GM10847 (cell line): ENCODE data around the gene SV2B.

ENCODE experiments used
- POLR2A ChIP-seq: IDR thresholded peaks from 2 replicates; pipeline ENCODE4 v1.6.1; 2011; ENCODE audit not compliant: insufficient read length; ENCODE audit errors: extremely low read depth

SV2B gene

GRCh38 chr15:91252322-91252721 lies 152.3 kb downstream of the SV2B start:
- no peak for TF ChIP-seq POLR2A

DNA sequence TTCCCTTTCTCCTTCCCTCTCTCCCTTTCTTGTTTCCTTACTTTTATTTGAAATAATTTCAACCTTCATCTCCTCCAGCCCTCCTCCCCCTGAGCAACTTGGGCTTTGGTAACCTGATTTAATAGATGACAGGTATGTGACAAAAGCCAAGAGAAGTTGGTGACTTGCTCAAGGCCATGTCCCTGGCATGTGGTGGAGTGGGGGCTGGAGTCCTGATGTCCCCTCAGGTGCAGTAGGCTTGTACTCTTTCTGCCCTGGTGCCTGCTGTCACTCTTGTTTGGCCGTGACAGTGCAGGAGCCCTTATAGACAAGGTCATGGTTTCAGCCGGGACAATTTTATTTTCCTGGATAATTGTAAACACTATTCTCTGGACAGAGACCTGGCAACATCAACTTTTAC lies 152.7 kb downstream of the SV2B start:
- TF ChIP-seq POLR2A: no peak

DNA sequence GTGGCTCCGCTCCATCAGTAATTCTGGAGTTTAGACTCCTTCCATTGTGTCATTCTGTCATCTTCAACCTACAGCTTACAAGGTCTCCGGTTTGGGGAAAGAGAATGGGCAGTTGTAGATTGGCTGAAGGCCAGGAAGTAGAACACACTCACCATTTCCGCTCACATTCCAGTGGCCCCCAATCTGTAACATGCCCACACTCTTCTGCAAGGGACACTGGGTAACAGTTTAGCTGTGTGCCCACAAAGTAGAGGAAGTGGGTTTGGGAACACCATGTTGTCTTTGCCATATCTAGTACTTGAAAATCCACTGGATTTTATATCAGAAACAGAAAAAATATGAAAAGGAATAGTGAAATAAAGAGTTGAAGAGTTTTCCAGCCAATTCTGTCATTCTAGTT lies 153.5 kb downstream of the SV2B start:
- TF ChIP-seq POLR2A: no peak

DNA sequence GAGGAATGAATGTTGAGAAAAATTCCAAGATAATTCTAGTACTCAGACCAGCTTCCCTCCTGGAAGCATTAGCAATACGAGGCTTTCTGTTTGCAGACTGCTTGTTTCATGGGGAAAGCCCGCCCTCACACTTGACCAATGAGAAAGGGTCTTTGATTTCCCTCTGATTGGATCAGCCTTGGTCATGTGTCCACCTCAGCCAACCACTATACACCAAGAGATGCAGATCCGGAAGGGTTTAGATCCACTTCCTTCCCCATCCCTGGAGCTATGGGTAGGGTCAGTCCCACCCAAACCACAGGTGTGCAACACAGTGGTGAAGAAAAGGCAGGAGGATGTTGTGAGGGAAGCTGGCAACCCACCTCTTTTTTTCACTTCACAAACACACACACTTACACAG lies 154.7 kb downstream of the SV2B start:
- TF ChIP-seq POLR2A: no peak

GRCh38 chr15:91255670-91256192 lies 155.7 kb downstream of the SV2B start:
- TF ChIP-seq POLR2A: no peak

DNA sequence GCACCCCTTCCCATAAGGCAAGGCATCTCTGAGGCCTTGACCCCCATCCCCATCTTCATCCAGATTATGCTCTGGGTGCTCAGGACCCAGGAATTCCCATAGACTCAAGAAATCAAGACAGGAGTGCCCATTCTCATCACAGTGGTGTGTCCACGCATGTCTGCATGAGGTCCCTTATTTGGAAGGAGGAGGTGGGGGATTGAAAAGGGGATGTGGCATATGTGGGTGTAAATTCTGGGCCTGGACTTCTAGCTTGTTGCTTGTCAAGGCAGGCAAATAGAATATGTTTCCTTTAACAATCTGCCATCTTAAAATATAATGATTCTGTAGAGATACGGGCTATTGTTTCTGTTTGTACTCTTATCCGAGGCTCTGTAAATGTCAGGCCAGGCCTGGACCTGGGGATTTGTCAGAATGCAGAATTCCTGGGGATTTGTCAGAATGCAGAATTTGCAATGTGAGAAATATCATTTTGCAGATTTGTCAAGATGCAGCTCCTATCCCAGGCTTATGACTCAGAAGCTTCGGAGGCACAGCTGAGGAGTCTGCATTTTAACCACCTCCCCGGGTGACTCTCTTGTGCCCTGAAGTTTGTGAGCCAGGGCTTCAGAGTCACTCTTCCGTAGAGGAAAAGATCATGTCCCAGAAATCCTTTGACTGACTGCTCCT lies 157.8 kb downstream of the SV2B start:
- no peak for TF ChIP-seq POLR2A

- no peak for TF ChIP-seq POLR2A
Measured at GRCh38 chr15:91258415-91258759, 158.3 kb downstream of the SV2B start.

GRCh38 chr15:91259077-91259476 lies 159.0 kb downstream of the SV2B start:
- no peak for TF ChIP-seq POLR2A

- no peak for TF ChIP-seq POLR2A
Measured at GRCh38 chr15:91261345-91261744, 161.3 kb downstream of the SV2B start.

DNA sequence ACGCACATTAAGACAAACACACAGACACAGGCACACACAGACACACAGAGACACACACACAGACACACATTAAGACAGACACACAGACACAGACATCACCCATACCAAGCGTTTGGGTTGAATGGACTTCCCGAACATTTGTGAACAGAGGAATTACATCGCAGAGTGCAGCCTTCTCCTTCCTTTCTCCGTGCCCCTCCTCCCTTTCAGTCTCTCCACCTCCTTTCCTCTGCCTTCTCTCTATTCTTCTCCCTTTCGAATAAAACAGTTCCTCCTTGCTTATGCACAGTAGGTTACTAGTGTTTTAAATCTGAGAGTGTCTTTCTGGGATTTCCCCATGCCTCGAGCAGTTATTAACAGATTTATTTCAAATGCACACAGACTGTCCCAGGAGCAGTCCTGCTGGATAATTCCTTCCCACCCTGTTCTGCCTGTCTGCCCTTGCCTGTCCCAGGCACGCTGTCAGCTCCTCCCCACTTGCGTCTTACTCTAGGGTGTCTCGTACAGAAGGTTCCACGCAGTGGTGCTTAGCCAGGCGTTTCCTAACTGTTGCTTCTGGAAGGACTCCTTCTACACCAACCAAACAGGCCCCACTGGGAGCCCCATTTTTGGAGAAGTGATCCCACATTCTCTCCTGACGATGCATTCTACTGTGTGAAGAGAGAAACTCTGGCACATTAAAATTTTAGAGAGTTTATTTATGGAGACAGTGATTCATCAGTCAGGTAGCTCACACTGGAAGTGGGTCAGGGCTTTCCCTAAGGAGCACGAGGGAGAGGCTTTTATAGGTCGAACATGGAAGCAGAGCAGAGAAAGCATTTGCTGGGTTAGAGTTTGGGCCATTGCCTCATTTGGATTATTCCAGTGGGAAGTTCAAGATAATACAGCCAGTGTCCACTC lies 163.8 kb downstream of the SV2B start:
- no peak for TF ChIP-seq POLR2A

DNA sequence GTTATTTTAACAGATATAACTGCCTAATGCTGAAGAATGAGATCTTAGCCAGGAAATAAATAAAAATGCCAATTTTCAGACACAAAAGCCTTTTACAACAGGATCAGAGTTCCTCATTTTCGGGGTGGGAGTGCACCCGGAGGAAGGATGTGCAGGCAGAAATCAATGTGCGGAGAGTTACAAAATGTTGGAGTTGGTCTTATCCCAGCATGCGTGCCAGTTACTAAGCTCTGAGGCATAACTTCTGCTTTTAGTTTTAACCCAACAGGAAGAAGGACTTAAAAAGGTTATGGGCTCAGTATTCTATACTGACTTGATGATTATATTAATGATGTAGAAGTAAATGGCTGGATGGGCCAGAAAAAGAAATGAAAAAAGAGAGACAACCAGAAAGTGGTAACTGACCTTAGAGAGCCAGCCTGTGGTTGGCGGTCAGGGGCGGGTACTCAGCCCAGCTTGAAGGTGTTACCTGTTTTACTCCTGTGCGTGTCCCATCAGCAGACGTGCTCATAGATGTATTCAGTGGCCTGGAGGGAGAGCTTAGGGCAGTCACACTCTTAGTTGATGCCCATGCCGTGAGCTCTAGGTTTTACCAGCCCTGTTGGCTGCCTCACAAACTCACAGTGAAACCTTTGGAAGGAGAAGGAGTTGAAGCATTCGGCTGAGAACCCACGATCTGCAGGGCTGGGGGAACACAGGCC lies 164.7 kb downstream of the SV2B start:
- TF ChIP-seq POLR2A: no peak

- no peak for TF ChIP-seq POLR2A
Measured at GRCh38 chr15:91265416-91265940, 165.4 kb downstream of the SV2B start.

- no peak for TF ChIP-seq POLR2A
Measured at GRCh38 chr15:91268510-91268909, 168.5 kb downstream of the SV2B start.

DNA sequence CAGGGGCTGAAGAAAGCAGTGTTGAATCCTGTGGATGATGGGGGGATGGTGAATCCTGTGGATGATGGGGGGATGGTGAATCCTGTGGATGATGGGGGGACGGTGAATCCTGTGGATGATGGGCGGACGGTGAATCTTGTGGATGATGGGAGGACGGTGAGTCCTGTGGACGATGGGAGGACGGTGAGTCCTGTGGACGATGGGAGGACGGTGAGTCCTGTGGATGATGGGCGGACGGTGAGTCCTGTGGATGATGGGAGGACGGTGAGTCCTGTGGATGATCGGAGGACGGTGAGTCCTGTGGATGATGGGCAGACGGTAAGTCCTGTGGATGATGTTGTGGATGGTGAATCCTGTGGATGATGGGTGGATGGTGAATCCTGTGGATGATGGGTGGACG lies 170.7 kb downstream of the SV2B start:
- no peak for TF ChIP-seq POLR2A

- no peak for TF ChIP-seq POLR2A
Measured at GRCh38 chr15:91271565-91272153, 171.6 kb downstream of the SV2B start.
